ENCODE results near the gene TMPRSS9. TPM values are rescaled to one million over a fixed set of nuclear protein-coding genes. Genes with fewer than 3 reads are reported as not detected.

Gene TMPRSS9
- total RNA-seq, 1 donor from 2014 or later: not detected

DNA sequence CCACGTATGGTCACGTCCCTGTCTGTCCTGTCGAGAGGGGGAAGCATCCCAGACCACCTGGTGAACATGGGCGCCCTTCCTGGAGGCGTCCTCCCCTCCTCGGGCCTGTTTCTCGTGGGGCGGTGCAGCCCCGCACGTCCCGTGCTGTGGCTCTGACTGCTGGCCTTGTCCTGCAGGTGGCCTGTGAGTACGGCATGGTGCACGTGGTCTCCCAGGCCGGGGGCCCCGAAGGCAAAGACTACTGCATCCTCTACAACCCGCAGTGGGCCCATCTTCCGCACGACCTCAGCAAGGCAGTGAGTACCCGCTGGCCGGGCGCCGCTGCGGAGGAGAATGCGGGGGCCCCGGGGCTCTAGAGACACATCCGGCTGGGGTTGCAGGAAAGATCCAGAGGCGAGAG is 25.6 kb upstream of the TMPRSS9 start:
- Histone ChIP-seq H3K4me3 (ENCODE audit: low read depth, low read length) (no peak overlapping the region), H3K27me3 (ENCODE audit: control insufficient read depth, insufficient read depth, low read length) (no peaks in the 10 kb centered on the region), H3K36me3 (ENCODE audit: control insufficient read depth, insufficient read depth, low read length) (no peaks in the 10 kb centered on the region)
- DNase-seq (ENCODE audit: low read depth): no peak
- TF ChIP-seq, protein P1, sequence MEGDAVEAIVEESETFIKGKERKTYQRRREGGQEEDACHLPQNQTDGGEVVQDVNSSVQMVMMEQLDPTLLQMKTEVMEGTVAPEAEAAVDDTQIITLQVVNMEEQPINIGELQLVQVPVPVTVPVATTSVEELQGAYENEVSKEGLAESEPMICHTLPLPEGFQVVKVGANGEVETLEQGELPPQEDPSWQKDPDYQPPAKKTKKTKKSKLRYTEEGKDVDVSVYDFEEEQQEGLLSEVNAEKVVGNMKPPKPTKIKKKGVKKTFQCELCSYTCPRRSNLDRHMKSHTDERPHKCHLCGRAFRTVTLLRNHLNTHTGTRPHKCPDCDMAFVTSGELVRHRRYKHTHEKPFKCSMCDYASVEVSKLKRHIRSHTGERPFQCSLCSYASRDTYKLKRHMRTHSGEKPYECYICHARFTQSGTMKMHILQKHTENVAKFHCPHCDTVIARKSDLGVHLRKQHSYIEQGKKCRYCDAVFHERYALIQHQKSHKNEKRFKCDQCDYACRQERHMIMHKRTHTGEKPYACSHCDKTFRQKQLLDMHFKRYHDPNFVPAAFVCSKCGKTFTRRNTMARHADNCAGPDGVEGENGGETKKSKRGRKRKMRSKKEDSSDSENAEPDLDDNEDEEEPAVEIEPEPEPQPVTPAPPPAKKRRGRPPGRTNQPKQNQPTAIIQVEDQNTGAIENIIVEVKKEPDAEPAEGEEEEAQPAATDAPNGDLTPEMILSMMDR (IDR thresholded peaks at IDR 0.05; ENCODE audit: insufficient read depth, low read length, poor library complexity, severe bottlenecking): no peak

DNA sequence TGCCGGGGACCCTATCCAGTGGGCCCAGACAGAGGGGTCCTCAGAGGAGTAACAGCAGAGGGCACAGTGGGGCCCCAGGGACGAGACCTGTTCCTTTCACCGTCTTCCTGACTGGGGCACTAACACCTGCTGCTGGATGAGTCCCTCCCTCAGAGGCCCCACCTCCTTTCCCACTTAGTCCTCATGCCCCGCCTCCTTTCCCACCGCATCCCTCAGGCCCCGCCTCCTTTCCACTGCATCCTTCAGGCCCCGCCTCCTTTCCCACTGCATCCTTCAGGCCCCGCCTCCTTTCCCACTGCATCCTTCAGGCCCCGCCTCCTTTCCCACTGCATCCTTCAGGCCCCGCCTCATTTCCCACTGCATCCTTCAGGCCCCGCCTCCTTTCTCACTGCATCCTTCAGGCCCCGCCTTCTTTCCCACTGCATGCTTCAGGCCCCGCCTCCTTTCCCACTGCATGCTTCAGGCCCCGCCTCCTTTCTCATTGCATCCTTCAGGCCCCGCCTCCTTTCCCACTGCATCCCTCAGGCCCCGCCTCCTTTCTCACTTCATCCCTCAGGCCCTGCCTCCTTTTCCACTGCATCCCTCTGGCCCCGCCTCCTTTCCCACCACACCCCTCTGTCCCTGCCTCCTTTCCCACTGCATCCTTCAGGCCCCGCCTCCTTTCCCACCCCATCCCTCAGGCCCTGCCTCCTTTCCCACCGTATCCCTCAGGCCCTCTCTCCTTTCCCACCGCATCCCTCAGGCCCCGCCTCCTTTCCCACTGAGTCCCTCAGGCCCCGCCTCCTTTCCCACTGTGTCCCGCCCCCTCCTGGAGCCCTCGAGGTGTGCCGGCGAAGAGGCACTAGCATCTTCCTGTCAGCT is 24.8 kb upstream of the TMPRSS9 start:
- TF ChIP-seq, protein P1 (IDR thresholded peaks at IDR 0.05; ENCODE audit: insufficient read depth, low read length, poor library complexity, severe bottlenecking): no peak
- Histone ChIP-seq H3K27me3 (ENCODE audit: control insufficient read depth, insufficient read depth, low read length) (no peaks in the 10 kb centered on the region), H3K36me3 (ENCODE audit: control insufficient read depth, insufficient read depth, low read length) (no peaks in the 10 kb centered on the region), H3K4me3 (ENCODE audit: low read depth, low read length) (no peak overlapping the region)
- no peak for DNase-seq (ENCODE audit: low read depth)

DNA sequence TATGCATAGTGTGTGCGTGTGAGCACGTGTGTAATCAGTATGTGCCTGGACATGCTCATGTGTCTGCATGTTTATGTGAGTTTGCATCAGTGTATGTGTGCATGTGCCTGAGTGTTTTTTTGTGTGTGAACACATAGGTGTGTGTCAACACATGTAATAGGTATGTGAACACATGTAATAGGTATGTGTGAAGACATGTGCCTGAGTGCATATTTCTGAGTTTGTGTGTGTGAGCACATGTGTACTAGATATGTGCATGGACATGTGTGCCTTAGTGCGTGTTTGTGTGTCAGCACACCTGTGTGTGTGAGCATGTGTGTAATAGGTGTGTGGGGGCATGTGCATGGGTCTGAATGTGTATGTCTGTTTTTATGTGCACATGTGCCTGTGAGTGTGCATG is 24.2 kb upstream of the TMPRSS9 start:
- TF ChIP-seq, protein P1 (IDR thresholded peaks at IDR 0.05; ENCODE audit: insufficient read depth, low read length, poor library complexity, severe bottlenecking): no peak
- Histone ChIP-seq H3K4me3 (ENCODE audit: low read depth, low read length) (no peak overlapping the region), H3K36me3 (ENCODE audit: control insufficient read depth, insufficient read depth, low read length) (no peaks in the 10 kb centered on the region)

DNA sequence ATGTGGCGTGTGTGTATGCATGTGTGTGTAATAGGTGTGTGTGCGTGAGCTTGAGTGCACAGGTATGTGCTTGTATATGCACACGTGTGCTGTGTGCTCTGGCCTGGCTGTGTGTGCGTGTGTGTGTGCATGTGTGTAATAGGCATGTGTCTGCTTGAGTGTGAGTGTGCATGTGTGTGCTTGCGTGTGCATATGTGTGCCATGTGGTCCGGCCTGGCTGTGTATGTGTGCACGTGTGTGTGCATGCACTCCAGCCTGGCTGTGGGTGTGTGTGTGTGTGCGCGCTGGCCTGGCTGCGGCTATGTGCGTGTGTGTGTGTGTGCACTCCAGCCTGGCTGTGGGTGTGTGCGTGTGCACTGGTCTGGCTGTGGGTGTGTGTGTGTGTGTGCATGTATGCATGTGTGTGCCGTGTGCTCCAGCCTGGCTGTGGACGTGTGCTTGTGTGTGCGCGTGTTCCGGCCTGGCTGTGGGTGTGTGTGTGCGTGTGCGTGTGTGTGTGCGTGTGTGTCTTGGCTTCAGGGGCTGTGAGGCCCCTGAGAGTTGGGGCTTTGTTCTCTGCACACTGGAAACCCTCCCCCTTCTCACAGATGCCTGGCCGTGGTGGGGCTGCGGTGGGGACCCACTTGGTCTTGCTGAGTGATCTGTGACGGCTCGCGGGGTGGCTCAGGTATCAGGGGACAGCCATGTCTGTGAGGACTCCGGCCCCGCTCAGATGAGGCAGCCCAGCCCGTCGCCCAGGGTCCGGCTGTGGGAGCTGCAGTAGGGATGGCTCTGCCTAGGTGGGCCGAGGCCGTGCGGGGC is 23.3 kb upstream of the TMPRSS9 start:
- TF ChIP-seq, protein P1 (IDR thresholded peaks at IDR 0.05; ENCODE audit: insufficient read depth, low read length, poor library complexity, severe bottlenecking): no peak
- H3K27me3 ChIP-seq (ENCODE audit: control insufficient read depth, insufficient read depth, low read length): no peaks in the 10 kb centered on the region
- DNase-seq (ENCODE audit: low read depth): no peak
- H3K4me3 ChIP-seq (ENCODE audit: low read depth, low read length): no peak overlapping the region
- H3K36me3 ChIP-seq (ENCODE audit: control insufficient read depth, insufficient read depth, low read length): no peaks in the 10 kb centered on the region

More for the DNA sequence above, 24.2 kb upstream of the TMPRSS9 start:
- DNase-seq (ENCODE audit: low read depth): no peak
- H3K27me3 ChIP-seq (ENCODE audit: control insufficient read depth, insufficient read depth, low read length): no peaks in the 10 kb centered on the region

- H3K4me3 ChIP-seq (ENCODE audit: low read depth, low read length): no peak overlapping the region
- TF ChIP-seq, protein P1 (IDR thresholded peaks at IDR 0.05; ENCODE audit: insufficient read depth, low read length, poor library complexity, severe bottlenecking): peak; percentile 48
- no peaks in the 10 kb centered on the region for H3K27me3 ChIP-seq (ENCODE audit: control insufficient read depth, insufficient read depth, low read length)
- H3K36me3 ChIP-seq (ENCODE audit: control insufficient read depth, insufficient read depth, low read length): no peaks in the 10 kb centered on the region
- peak; percentile 57 for DNase-seq (ENCODE audit: low read depth)
Observed at GRCh38 chr19:2337329-2337707, 22.7 kb upstream of the TMPRSS9 start.
